Measurements from ENCODE around the gene CYP4Z1. TPM values are rescaled to one million over a fixed set of nuclear protein-coding genes. Genes with fewer than 3 reads are reported as not detected.

The CYP4Z1 gene
- total and polyA plus RNA-seq, 2 donors from 2014 or later = 0.19 to 0.22 TPM

DNA sequence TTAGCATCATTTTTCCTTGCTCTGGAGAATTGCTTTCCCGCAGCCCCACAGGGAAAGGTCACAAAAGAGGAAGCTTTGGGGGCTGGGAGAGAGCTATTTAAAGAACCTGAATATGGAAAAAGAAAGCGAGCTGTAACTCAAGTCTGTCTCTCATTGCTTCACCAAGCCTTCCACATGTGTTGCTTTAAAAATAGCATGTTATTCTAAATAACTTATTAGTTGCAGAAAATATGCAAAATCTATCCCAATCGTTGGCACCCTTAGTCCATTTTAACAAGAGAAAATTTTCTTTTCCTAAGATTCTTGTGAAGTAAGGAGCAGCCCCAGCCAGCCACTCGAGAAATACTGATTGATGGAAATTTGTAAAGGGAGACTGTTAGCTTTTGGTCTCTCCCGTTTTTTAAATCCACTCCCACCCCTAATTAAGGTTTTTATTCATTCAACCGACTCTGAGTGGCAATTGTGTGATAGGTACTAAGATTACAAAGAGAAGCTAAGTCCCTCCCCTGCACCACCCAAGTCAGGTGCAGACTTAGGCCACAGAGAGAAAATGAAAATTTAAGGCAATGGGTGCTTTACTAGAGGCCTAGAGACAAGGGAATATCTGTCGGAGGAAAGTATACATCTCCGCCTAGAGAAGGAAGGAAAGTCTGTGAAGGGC, 42.8 kb upstream of the CYP4Z1 start:
- TF ChIP-seq, protein P1, sequence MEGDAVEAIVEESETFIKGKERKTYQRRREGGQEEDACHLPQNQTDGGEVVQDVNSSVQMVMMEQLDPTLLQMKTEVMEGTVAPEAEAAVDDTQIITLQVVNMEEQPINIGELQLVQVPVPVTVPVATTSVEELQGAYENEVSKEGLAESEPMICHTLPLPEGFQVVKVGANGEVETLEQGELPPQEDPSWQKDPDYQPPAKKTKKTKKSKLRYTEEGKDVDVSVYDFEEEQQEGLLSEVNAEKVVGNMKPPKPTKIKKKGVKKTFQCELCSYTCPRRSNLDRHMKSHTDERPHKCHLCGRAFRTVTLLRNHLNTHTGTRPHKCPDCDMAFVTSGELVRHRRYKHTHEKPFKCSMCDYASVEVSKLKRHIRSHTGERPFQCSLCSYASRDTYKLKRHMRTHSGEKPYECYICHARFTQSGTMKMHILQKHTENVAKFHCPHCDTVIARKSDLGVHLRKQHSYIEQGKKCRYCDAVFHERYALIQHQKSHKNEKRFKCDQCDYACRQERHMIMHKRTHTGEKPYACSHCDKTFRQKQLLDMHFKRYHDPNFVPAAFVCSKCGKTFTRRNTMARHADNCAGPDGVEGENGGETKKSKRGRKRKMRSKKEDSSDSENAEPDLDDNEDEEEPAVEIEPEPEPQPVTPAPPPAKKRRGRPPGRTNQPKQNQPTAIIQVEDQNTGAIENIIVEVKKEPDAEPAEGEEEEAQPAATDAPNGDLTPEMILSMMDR (IDR thresholded peaks at IDR 0.05; ENCODE audit: borderline replicate concordance, extremely low read depth, insufficient read depth) = no peak
- Histone ChIP-seq H3K36me3 (ENCODE audit: control insufficient read depth in 2 of 3, insufficient read depth in 3 of 3, low read length in 3 of 3) (no peaks in the 10 kb centered on the region), H3K27me3 (ENCODE audit: control insufficient read depth, insufficient read depth, low read length) (no peaks in the 10 kb centered on the region), H3K4me1 (ENCODE audit: control insufficient read depth in 2 of 3, insufficient read depth in 2 of 3, low read depth in 1 of 3, low read length in 3 of 3) (peaks cover 0 to 4% (median 4%) of the 10 kb centered on the region in 3 donors), H3K9ac (ENCODE audit: low read length in 3 of 3) (no peak overlapping the region), H3K4me3 (ENCODE audit: low read length in 3 of 3) (peak overlapping the region in 2 of 3 donors; percentile 14 to 42), H3K9me3 (ENCODE audit: control insufficient read depth in 2 of 3, insufficient read depth in 1 of 3, low read length in 3 of 3) (no peaks in the 10 kb centered on the region), H3K27ac (ENCODE audit: low read depth in 2 of 2, low read length in 2 of 2) (no peak overlapping the region)
- intact Hi-C loops (cut with DNase I) = no loop called here
- DNase-seq = peak in 2 of 5 donors; percentile 36 to 70
- FAIRE-seq = no peak

DNA sequence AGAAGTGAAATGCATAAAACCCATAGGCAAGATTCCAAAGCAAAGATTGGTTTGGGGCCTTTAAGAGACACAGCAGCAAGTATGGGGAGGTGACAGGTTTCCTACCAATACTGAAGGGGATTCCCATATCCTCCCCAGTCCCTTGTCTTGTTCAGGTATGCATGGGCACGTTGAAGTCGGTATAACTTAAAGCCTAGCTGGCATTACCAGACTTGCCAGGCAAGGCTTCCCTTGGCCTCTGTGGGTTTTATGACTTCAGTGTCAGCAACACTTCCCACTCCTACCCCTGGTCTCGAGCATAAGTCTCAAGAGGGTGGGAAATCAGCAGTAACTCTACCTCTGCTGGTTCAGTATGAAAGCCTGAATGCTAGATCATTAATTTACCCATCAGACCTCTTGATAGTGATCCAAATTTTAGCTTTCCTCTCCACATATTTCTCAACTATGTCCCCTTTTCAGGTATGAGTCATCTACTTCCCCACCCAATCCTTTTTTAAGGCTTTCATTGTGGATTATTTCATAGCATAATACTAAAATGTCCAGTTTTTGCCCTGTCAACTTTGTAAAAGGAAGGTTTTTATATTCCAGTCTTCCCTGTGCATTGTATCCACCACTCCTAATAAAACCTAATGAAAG, 36.7 kb upstream of the CYP4Z1 start:
- FAIRE-seq = no peak

DNA sequence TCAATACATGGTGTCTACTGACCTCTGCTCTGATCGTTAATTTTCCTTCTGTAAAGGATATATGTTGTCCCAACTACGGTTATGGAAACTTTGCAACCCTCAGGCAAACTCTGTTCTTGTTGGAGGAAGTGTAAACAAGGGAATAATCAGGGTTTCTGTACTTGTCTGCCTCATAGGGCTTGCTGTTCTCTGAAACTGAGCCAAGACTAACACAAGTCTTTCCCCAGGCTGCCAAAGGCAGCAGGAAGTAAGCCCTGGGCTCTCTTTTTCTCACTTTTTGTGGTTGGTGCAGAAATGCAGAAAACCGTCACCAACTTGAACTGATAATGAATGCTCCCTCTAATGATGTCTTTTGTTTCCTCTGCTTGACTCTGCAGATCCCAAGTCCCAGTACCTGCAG, 36.0 kb upstream of the CYP4Z1 start:
- TF ChIP-seq, protein P1 (IDR thresholded peaks at IDR 0.05; ENCODE audit: borderline replicate concordance, extremely low read depth, insufficient read depth) = no peak
- H3K4me3 ChIP-seq (ENCODE audit: low read length in 3 of 3) = no peak overlapping the region
- H3K4me1 ChIP-seq (ENCODE audit: control insufficient read depth in 2 of 3, insufficient read depth in 2 of 3, low read depth in 1 of 3, low read length in 3 of 3) = peaks cover 0 to 6% (median 0%) of the 10 kb centered on the region in 3 donors
- no peaks in the 10 kb centered on the region for H3K9me3 ChIP-seq (ENCODE audit: control insufficient read depth in 2 of 3, insufficient read depth in 1 of 3, low read length in 3 of 3)
- no peaks in the 10 kb centered on the region for H3K27me3 ChIP-seq (ENCODE audit: control insufficient read depth, insufficient read depth, low read length)
- no peak overlapping the region for H3K9ac ChIP-seq (ENCODE audit: low read length in 3 of 3)
- no peak for FAIRE-seq
- DNase-seq = peak in 1 of 5 donors; percentile 62
- intact Hi-C loops (cut with DNase I) = no loop called here
- no peaks in the 10 kb centered on the region for H3K36me3 ChIP-seq (ENCODE audit: control insufficient read depth in 2 of 3, insufficient read depth in 3 of 3, low read length in 3 of 3)
- no peak overlapping the region for H3K27ac ChIP-seq (ENCODE audit: low read depth in 2 of 2, low read length in 2 of 2)

More for the DNA sequence above, 36.7 kb upstream of the CYP4Z1 start:
- Histone ChIP-seq H3K4me3 (ENCODE audit: low read length in 3 of 3) (no peak overlapping the region), H3K36me3 (ENCODE audit: control insufficient read depth in 2 of 3, insufficient read depth in 3 of 3, low read length in 3 of 3) (no peaks in the 10 kb centered on the region), H3K27ac (ENCODE audit: low read depth in 2 of 2, low read length in 2 of 2) (peak overlapping the region in 1 of 2 donors; percentile 3), H3K9ac (ENCODE audit: low read length in 3 of 3) (no peak overlapping the region), H3K4me1 (ENCODE audit: control insufficient read depth in 2 of 3, insufficient read depth in 2 of 3, low read depth in 1 of 3, low read length in 3 of 3) (peaks cover 0 to 6% (median 0%) of the 10 kb centered on the region in 3 donors), H3K9me3 (ENCODE audit: control insufficient read depth in 2 of 3, insufficient read depth in 1 of 3, low read length in 3 of 3) (no peaks in the 10 kb centered on the region), H3K27me3 (ENCODE audit: control insufficient read depth, insufficient read depth, low read length) (no peaks in the 10 kb centered on the region)
- DNase-seq = no peak
- intact Hi-C loops (cut with DNase I) = no loop called here
- TF ChIP-seq, protein P1 (IDR thresholded peaks at IDR 0.05; ENCODE audit: borderline replicate concordance, extremely low read depth, insufficient read depth) = no peak

Data from kidney (tissue), 14 donors.